Upper lobe of left lung (tissue), 4 donors: Measurements from ENCODE around the gene CCDC185.

ENCODE experiments used
- CTCF ChIP-seq, 6 experiments: fragments of 450-650 bp in 4 of 6; fragments of 200-600 bp in 2 of 6; sonication (generic) in 2 of 6; IDR thresholded peaks; one replicate each; pipeline ENCODE4 v1.5.1; 2016 to 2019; ENCODE audit warnings: antibody characterized with exemption in 6 of 6
- EP300 ChIP-seq, 4 donors: sonication (generic); formaldehyde crosslinking; IDR thresholded peaks; one replicate each; pipeline ENCODE4 v1.5.1; 2017; ENCODE audit warnings: antibody characterized with exemption in 4 of 4, control low read depth in 2 of 4

DNA sequence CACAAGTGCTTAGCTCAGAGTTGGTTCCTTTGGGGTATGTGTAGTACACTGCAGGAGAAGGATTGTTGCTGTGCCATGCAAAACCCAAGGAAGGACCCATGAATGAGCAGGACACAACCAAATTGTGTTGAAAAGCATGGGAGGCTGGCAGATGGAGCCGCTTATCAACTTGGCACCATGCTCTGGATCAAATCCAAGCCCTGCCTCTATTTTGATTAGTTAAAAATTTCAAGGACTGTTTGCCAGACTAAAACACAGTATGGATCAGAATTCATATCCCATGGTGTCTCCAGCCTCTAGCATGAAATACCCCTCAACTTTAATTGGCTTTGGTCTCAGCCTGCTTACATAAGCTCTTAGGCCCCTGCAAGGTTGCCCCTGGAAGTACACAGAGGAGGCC is 27.8 kb downstream of the CCDC185 start:
- TF ChIP-seq CTCF (IDR thresholded peaks at IDR 0.05) (no peak), EP300 (IDR thresholded peaks at IDR 0.05) (no peak)
